Measurements from ENCODE around the gene B4GALT3.
A peak's percentile ranks its signal among the peaks of the same experiment; 100 is the strongest.

The B4GALT3 gene

DNA sequence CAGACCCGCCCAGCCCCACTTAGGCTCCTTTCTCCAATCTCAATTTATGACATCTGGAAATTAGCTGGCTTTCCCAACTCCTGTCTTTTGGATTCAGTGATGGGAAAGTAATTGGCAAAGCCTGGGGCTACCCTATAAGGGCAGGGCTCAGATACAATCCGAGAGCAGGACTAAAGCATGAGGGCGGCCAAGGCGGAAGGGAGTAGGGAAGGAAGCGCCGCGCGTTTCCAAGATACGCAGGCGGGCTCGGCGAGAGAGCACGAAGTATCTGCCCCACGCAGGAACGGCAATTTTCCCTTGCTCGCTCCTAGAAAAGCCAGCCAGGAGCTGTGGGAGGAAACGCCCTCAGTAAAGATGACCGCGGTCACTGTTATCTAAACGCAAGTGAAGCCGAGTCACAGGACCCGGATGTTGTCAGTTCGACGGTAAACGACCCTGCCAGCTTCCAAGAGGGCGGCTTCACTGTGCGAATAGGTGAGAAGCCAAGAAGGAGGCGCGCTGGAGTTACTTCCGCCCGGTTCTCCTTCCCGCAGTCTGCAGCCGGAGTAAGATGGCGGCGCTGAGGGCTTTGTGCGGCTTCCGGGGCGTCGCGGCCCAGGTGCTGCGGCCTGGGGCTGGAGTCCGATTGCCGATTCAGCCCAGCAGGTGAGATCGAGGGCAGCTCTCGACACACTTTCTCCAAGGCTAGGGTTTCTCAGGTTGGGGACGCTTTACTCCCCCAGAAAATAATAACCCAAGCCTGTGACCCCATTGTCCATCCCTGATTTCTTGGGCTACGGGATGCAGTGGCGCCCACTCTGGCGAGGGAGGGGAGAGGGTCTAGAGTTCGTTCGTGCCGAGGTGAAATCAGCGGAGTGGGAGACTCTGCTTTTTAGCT is 24.8 kb upstream of the B4GALT3 start, which contains the start of gene NDUFS2:
TSS of gene NDUFS2 (plus strand) at position 532 of the 877 bp plus-strand sequence. CDS start at position 551, 19 bp downstream.
- DNase-seq, result peak; percentile 98

DNA sequence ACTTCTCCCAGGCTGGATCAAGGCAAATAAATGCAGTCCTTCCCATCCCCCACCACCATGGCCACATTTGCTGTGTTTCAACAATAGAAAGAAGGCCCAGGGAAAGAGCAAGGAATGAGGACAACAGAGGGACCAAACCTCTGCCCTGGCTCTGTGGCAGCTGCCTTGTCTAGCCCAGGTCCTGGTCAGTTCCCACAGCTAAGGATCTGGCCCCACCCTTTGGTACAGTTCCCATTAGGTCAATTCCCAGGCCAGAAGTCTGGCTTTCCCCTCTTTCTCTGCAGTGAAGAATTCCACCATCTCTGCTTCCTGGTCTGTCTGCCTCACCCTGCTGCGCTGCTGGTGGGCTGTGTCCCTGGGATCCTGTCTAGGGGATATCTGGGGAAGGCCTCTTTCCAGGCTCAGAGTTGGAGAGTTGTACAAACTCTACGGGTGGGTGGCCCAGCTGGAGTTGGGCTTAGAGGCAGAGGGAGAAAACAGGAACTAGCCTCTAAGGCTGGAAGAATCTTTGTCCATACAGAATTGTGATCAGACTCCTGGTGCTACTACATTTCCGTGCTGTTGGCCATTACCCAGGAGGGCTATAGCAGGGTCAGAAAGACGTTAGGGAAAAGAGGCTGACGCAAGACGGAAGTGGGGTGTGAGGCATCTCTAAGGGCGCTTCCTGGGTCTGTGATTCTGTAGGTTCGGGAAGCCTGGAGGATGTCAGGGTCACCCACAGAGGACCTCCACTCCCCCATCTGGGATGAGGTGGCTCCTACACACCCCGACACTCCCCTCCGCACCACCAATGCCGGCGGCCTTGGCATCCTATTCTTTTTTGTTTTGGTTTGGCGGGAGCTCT is 23.9 kb upstream of the B4GALT3 start:
- no peak for DNase-seq

DNA sequence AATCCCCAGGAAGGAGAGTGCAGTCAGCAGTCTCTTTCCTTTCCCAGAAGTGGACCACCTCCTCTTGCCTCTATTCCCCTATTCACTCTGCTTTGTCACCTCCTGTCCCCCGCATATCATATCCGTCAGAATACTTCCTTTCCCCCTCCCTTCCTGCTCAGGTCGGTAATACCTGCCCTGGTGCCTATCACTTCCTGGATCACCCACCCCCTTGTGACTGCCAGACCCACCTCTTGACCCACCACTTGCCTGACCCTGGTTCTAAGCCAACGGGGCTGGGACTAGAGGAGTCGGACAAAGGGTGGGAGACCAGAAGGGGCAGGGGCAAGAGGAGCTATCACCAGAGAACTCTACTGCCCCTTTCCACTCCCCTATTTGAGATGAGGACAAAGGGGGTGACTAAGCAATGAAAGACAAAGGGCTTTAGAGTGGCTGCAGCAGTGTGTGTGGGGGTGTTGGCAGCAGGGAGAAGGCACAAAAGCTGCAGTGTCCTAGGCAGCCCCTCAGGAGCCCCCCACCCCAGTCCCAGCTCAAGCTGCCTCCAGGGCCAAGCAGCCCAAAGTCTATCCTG is 23.2 kb upstream of the B4GALT3 start:
- peak; percentile 60 for DNase-seq

DNA sequence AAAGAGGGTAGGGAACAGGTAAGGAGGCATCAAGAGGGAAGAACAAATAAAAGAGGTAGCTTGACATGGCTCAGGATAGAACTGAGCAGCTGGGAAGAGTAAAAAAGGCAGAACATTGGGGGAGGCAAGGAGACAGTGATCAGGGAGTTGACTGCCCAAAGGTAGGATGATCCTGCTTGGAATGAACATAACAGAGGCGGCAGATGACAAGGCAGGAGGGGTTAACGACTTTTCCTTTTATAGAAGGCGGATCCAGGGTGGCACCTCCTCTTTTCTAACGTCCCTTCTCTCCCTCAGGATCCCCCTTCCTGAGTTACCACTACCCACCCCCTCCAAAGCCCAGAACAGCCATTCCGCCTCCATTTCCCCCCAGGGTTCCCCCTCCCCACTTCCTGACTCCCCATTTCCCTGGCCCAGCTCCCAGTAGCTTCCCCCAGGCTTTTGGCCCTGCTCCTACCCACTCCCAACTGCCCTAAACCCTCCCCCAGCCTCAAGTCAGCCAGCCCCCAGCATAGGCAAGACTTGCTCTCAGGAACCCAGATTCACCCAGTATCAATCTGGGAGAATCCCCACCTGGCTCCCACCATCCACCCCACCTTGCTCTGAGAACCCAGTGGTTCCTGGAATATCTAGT is 22.3 kb upstream of the B4GALT3 start:
- DNase-seq, result no peak

DNA sequence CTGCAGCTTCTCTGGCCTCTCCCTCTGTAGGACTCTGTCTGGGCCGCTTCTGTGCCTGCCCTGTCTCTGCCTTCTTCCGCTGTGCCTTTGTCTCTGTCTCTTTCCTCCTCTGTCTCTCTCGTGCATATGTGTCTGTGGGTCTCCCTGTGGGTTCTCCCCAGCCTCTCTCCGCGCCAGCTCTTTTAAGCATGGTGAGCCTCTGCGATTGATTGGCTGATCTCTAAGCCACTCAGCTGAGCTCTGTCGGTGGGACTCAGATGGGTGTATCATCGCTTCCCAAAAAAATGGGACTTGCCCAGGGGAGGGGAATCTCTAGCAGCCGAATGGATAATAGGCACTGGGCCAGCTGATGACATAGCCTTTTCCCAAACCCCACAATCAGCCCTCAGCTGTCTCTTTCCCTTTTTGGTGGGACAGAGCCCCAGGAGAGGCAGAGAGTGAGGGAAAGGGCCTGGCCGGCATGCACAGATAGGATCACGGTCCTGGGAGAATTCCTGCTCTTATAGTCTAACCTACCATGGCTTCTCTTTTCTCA is 21.7 kb upstream of the B4GALT3 start, which contains the start of gene ADAMTS4:
TSS of gene ADAMTS4 (minus strand) at position 158 of the 535 bp plus-strand sequence. CDS start 427 bp downstream, outside the sequence.
- no peak for DNase-seq

DNA sequence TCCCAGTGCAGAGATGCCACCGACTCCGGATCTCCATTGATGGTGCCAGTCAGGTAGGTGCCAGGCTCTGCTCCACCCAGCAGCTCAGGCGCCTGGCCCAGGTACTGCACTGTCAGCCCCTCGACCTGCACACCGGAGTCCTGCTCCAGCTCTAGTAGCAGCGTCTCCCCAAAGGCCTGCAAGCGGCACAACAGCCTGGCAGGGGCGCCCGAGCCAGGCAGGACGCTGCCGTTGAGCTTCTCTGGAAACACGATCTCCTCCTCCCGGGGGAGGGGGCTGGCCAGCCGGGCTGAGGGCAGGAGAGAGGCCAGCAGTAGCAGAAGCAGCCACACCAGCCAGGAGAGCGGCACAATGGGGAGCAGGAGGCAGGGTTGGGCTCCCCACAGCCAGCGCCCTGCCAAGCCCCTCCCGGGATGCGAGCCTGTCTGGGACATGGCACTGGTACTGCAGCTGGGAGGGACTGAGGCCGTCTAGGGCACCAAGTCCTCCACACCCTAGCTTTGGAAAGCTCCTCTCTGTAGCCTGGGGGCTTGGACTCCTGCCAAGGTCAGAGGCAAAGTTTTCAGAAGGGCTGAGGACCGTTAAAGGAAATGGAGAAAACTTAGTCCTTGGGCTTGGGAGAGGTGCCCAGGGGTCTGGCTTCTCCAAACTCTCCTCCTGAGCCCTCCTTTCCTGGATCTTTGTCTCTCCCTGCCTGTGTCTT is 21.0 kb upstream of the B4GALT3 start:
- no peak for DNase-seq

DNA sequence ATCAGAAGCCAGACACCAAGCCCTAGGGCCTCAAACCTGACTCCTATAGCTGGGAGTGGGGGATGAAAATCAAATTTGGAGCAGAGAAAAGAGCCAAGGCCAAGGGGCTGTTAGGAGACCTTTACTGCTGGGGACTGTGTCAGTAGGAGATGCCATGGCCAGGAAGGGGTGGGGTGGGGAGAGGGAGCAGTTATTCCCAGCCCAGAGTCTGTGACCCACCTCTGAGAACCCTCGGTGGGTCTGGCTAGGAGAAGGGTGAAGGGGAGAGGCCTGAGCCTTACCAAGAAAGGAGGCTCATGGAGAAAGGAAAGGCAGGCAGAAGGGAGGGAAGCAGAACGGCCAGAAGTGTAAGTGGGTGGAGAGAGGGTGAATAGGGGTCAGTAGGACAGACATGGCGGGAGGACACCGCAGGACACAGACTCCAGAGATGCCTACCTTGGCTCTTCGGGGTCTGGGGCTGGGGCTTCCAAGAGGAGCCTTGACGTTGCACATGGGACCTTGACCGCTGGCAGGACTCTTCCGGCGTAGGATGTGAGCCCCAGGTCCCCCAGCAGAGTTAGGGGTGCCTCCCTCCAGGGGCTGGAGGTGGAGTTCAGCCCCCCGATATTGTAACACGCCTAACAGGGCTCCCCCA is 20.4 kb upstream of the B4GALT3 start:
- DNase-seq, result no peak

DNA sequence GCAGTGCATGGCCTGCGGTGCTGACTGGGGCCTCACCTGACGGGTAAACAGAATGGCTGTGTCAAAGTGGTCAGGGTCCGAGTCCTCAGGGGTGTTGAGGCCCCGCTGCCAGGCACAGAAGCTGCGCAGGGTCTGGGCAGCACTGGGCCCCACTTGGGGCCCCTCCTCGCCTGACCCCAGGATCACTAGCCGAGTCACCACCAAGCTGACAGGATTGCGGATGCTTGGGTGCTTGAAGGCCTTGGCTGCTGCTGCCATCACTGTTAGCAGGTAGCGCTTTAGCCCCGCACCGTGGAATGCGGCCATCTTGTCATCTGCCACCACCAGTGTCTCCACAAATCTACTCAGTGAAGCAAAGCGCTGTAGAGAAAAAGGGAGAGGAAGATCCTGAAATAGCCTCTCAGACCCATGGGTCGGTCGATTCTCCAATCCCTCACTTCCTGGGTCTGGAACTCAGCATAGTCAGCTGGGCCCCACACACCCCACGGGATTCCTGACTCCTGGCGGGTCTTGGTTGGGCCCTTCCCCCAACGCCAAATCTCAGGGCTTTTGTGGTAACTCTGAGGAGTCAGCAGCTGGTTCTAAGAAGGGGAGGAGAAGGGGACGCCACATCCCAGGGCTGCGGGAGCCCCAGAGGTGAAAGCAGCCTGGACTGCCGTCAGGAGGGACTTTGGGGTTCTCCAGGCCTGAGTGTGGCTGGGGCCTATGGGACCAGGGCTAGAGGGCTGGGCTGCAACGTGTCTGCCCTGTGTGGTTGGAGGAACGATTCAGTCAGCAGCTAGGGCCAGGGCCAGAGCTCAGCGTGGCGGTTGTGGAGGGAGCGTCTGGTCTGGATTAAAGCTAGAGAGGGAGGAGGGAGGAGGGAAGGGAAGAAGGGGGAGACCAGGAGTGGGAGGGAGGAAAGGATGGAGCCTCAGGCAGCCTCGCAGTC is 19.5 kb upstream of the B4GALT3 start:
- DNase-seq, result no peak

DNA sequence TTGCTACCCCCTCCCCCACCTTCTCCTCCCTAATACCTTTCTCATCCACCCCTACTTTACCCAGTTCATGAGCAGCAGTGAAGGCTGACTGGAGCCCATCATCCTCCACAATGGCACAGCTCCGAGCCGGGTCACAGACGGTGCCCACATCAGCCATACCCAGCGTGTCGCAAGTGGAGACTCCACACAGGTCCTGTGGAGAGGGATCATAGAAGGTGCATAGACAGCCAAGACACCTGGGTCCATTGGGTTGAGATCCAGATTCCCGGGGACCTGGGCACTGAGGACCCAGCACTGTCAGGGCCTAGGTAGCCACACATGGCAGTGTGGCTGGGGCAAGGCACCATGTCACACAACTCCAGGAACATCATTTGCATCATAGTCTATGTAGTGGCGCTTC is 18.8 kb upstream of the B4GALT3 start:
- DNase-seq, result no peak

DNA sequence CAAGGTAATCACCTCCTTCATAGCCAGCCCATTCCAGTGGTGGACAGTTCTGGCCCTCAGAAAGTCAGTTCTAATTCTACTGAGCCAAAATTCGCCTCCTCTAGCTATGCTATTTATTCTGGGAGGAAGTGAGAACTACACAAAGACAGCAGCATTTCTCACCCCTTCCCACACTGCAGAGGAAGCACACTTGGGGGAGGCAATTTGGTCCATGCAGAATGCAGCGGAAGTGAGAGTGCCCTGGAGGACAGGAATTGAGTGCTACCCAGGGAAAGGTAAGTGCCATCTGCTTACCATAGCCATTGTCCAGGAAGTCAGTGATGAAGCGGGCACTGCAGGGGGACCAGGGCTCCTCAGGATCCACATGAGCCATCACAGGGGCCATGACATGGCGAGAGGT is 17.9 kb upstream of the B4GALT3 start:
- no peak for DNase-seq

DNA sequence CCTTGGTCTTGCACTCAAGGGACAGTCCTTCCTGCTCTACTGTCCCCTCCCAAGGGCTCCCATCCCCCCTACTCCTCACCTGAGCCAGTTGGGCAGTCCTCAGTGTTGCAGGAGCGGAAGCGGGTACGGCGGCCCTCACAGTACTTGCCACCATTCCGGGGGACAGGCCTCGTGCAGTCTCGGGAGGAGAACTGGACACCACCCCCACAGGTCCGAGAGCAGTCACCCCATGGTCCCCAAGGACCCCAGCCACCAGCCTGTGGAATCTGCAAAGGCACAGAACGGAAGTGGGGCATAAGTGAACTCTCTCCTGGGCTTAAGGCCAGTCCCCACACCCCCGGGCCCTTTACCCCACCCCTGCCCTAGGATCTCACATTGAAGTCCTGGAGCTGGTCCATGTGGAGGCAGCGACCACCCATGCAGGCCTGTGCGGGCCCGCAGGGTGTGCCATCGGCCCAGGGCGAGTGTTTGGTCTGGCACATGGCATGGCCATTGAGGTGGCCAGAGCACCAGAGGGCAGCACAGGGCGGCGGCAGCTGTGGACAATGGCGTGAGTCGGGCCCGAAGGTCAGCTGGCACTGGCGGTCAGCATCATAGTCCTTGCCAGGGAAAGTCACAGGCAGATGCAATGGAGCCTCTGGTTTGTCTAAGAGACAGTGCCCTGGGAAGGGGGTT is 16.4 kb upstream of the B4GALT3 start:
- DNase-seq, result no peak

DNA sequence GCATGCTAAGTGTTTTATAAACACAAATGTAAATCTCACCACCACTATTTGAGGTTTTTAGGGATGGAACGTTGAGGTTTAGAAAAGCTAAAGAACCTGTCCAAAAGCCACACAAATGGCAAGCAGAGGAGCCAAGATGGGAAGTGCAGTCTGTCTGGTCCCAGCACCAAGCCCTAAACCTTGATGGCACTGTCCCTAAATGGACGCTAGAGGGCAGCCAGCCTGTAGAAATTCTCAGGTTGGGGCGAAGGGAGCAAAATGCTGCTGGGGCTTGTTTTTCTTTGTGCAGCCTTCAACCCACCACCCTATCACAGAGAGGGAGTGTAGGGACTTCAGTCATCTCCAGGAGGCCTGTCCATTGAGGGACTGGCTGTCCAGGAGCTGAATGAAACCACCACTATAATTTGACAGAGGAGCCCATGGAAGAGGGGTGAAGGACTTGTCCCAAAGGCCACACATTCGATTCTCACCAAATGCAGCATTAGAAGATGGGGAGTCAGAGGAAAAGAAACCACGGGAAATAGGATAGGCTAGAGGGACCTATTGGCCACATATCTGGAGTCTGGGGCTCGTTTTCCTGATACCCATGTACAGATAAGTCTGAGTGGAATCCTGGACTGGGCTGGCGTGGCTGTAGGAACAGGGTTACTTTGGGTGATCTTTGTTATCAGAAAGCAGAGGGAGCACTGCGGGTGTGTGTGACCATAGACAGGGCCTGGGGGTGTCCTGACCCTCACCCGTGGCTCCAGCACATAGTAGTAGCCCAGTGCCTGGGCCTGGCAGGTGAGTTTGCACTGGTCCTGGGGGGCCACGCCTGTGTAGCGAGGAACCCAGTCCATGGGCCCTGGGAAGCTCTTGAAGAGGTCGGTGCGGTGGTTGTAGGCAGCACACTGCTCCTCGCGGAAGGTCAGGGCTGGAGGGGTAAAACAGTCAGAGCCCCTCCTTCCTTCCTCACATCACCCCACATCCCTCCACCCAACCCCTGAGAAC is 15.5 kb upstream of the B4GALT3 start:
- peak; percentile 84 for DNase-seq

DNA sequence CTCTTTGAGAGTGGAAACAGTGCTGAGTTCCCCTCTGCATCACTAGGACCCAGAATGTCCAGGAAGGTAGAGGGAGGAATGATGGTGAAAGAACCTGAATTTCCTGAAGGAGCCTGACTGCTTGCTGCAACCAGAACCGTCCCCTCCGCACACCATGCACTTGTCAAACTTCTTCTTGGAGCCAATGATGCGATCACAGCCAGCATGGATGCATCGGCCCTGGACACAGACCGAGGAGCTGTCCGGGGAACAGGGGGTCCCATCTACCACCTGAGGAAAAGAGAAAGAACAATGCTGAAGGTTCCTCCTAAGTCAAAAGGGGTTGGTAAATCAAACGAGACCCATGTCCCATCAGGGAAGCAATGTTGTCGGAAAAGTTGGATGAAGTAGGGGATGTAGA is 14.7 kb upstream of the B4GALT3 start:
- no peak for DNase-seq

DNA sequence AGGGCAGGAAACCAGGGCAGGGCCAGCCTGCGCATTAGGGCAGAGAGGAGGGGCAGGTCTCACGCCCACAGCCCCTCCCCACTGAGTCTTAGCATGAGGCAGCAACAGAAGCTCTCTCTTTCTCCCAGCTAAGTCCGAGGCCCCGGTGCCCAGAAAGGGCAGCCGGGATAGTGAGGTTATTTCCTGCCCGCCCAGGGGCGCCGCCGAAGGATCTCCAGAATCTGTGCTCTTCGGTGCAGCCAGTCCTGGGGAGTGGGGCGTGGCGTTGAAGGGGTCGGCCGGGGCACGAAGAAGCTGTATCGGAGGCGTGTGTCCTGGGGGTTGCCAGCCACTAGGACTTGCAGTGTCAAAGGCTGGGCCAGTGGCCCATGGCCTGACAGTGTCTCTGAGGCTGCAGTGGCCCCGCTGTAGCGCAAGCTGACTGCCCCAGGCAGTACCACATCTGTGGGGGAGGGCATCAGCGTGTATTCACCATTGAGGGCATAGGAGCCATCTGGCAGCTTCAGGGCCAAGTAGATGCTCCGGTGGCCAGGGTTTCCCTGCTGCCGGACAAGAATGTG is 13.7 kb upstream of the B4GALT3 start:
- no peak for DNase-seq

DNA sequence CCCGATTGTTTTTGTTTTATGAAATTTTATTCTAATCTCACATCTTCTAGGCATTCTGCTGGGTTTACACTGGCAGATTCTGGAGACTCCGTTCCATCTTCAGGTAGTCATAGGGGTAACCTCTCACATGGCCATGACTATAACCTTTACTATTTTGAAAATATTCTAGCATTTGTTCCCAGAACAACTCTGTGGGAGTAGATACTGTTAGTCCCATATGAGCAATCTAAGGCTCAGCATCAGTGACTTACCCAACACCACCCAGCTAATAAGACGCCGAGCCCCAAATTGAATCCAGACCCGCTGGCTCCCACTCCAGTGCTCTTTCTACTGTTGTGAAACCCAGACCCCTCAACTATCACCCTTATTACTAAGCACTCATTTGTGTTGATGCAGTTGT is 11.7 kb upstream of the B4GALT3 start:
- DNase-seq, result no peak

DNA sequence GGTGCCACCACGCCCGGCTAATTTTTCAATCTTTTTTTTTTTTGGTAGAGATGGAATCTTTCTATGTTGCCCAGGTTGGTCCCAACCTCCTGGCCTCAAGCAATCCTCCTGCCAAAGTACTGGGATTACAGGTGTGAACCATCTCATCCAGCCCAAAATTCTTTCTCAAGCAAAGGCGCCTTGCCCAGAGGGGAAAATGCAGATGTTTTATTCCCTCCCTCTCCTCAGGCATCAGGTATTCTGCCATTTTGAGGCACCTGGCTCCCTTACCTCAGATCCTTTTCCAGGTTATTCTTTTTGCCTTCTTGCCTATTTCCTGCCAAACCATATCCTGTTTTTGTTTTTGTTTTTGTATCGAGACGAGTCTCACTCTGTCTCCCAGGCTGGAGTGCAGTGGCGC is 11.1 kb upstream of the B4GALT3 start:
- no peak for DNase-seq

DNA sequence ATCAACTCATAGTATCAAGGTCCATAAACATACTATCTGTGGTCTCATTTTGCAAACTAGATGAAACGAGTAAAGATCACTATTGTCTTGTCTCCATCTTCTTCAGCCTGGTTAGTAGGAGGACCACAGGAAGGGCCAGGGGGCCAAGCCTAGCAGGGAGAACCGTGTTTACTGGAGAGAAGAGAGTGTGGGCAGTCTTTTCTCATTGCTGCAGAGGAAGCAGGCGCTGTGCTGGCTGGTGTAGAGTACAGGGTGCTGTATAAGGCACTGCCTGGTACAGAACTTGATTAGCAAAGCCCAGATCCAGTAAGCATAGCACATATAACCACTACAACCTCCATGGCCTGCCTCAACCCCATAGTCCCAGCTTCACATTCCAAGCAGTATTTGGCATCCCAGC is 10.0 kb upstream of the B4GALT3 start:
- DNase-seq, result no peak

DNA sequence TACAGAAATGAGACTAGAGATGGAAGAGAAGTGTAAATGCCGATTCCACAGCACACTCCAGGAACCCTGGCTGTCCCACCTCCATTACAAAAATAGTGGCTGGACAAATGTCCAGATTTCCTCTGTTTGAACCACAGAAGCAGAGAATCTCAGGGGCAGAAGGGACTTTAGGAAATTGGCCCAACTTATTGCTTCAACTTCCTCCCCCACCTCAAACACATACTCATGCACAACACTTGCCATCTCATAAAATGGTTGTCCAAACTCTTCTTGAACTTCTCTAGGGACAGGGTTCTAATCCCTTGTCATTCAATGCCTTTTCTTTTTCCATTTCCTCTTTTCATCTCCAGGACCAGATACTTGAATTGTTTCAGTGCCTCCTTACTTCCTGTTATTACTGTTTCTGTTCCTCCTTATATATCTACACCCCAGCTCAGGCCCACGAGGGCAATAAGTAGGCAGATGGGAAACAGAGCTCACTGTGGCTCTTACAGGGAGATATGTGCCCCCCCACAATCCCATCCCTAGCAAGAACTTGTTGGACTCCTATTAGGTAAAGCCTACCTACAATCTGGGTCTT is 8.5 kb upstream of the B4GALT3 start:
- no peak for DNase-seq

Measured in CD4-positive, alpha-beta T cell treated with Interleukin-21 for 1 hour (primary cell).